HS-27A (cell line): ENCODE measurements around the gene CACNA1B.

Experiments
- DNase-seq: peaks from one replicate; pipeline ENCODE4 v3.0.0-alpha.2; 2012; ENCODE audit warnings: low read depth, missing footprints

Gene CACNA1B

GRCh38 chr9:138040446-138041430, 163.2 kb downstream of the CACNA1B start:
- DNase-seq = no peak

DNA sequence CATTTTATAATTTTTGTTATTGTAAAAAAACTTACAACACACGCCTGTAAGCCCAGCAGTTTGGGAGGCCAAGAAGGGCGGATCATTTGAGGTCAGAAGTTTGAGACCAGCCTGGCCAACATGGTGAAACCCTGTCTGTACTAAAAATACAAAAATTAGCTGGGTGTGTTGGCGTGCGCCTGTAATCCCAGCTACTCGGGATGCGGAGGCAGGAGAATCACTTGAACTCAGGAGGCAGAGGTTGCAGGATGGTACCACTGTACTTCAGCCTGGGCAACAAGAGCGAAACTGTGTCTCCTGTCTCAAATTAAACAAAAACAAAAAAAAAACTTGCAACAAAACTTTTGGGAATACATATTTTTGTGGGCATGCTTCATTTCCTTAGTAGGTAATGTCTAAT, 164.6 kb downstream of the CACNA1B start:
- DNase-seq = no peak

GRCh38 chr9:138042640-138043039, 165.1 kb downstream of the CACNA1B start:
- no peak for DNase-seq

- no peak for DNase-seq
Observed at GRCh38 chr9:138043061-138043410, 165.5 kb downstream of the CACNA1B start.

DNA sequence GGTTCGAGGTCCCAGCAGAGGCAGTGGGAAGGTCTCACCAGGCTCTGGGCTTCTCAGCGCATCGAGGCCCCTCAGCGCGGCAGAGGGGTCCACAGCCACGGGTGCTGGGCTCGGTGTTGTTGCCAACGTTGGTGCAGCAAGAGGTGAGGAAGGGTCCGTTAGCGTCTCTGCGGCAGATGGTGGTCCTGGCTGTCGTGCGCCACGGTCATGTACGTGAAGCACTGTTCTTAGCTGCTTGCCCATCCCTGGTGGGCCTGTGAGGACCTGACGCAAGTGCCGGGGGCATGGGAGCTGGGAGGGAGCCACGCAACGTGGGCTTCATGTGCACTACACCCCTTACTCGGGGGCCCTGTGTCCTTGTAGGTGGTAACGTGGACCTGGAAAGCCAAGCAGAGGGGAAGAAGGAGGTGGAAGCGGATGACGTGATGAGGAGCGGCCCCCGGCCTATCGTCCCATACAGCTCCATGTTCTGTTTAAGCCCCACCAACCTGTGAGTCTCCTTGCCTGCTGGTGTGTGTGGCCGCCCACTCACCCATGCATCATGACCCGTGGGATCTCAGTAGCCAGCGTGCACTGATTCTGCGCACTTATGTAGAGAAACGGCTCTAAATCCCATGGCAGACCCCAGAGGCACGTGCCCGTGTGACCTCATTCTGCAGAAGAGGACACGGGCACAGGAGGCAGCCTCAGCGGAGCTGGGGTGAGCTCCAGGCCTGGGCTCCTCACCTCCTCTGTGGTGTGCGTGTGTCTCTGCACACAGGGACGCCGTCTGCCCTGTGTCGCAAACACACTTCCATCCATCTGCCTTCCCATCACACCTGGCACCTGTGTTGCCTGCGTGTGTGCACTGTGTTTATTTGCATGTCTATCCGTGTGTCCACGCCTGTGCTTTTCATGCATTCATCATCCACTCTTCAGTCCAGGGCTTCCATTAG, 166.1 kb downstream of the CACNA1B start:
- DNase-seq = no peak

- no peak for DNase-seq
Observed at GRCh38 chr9:138044485-138045383, 167.2 kb downstream of the CACNA1B start.

GRCh38 chr9:138045541-138046490, 168.2 kb downstream of the CACNA1B start:
- no peak for DNase-seq

DNA sequence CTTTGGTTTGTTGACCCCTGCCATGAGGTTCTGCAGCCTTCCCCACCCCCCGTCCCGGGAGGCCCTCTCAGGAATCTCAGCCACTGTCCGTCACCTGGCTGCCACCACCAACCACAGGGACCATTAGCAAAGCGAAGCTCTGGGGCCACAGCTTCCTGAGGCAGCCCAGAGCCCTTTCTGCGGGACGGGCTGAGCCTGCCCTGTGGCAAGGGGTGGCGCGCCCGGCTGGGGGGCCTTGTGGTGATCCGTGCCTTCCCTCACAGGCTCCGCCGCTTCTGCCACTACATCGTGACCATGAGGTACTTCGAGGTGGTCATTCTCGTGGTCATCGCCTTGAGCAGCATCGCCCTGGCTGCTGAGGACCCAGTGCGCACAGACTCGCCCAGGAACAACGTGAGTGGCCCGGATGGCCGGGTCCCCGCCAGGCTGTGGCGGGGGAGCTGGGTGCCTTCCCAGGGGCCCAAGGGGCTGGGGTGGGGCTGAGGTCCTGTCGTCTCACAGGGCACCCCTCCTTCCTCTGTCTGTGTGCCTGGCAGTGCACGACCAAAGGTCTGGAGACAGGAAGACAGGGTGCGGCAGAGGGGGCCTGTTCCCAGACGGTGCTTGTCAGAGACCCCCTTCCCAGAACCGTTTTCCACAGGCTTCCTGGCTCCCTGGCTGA, 169.2 kb downstream of the CACNA1B start:
- no peak for DNase-seq

DNA sequence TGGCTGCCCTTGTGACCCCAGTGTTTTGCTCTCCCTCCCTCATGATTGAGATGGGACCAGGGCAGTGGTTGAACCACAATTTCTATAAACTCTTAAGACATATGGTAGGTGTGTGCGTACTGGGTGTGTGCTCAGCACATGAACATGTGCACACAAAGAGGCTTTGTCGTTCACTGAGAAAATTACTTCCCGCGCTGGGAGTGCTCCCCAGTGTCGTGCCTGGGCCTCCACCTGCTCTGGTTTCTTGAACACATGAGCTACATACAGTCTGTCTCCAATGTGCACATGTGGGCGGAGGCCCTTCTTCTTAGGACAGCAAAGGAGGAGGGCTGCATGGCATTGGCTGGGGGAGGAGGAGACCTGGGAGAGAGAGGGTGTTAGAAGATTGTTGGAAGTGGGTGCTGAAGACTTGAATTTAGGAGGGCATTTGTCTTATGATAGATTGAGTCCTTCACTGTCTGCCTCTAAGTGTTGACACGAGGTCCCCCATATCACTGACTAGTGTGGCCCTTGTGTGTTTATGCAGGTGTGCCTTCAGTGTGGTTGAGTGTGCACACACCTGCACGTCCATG, 170.0 kb downstream of the CACNA1B start:
- no peak for DNase-seq

GRCh38 chr9:138048184-138048583, 170.6 kb downstream of the CACNA1B start:
- no peak for DNase-seq

DNA sequence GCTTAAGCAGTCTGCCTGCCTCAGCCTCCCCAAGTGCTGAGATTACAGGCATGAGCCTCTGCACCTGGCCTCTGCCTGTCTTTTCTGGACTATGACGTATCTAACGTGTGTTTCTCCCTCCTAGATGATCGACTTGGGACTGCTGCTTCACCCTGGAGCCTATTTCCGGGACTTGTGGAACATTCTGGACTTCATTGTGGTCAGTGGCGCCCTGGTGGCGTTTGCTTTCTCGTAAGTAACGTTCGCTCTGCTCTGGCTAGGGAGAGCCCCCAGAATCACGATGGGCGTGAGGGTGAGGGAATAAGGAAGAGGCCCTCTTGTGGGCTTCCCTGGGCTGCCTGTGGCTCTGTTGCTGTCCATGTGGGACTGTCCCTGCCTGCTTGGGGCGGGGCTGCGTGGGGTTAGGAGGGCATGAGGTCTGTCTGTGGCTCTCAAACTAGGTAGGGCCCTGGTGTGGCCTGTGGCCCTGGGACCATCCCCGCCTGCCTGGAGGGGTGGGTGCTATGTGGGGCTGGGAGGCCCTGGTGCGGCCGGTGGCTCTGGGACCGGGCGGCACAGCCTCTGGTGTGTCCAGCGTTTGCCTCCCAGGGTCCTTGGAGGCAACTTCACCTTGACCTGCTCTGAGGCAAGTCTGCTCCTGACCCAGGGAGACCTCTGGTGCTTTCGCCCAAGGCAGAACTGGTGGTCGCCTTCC, 171.7 kb downstream of the CACNA1B start:
- no peak for DNase-seq

DNA sequence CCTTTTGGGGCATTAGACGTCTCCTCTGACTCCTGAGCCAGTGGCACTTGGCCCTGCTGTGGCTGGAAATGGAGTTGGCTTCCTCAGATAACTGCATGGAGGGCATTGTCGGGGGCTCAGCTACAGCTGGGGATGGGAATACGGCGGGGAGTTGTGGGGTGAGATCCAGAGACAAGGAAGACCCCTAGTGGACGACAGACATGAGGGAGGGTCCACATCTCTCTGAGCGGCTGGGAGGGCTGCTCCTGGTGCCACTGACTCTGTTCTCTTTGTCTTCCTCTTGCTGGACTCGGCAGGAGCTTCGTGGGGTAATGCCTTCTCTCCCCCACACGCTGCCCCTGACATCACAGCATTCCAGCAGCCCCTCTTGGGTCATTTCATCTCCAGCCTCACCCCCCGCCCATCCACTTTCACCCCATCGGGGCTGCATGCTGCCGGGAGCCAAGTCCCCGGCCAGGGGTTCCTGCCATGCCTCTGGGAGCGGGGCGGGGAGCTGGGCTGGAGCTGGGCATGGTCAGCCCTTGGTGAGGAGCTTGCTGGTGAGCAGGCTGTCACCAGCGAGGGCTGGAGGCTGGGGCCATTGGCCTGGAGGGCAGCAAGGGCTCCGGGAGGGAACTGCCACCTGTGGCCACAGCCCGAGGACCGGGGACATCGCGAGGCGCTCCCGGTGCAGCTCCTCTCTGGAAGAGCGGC, 172.3 kb downstream of the CACNA1B start:
- DNase-seq = no peak

DNA sequence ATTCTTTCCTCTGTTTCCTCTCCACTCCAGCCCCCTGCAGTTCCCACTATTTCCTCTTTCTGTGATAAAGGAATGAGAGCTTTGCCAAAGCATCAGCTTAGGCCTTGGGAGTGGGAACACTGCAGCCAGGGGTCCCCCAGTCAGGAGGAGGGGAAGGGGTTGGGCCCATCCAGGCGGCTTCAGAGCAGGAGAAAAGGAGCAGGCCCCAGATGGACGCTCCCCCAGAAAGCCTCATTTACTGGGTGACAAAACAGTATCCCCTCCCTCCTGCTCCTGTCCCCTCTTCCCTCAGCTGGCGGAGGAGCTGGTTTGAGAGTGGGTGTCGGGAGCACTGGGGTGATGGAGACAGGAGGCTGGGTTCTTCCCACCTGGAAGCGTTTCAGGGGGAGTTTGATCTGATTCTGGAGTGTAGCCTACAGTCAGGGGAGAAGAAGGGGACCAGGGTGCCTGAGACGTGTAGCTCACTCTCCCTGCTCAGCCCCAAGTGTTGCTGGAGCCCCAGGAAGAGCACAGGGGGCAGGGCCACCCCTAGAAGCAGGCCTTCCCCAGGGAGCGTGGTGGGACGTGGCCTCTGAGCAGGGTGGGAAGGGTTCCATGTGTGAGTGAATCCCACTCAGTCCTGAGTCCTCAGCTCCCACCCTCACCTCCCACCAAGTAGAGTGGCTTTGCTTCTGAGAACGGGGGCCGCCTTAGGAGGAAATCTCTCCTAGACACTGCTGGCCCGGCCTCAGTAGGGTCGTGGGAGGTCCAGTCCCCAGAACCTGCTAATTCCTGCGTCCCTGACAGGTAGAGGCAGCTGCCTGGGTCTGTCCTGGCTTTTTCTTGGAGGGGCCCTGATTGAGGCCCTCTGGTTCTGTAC, 173.1 kb downstream of the CACNA1B start:
- DNase-seq = no peak

DNA sequence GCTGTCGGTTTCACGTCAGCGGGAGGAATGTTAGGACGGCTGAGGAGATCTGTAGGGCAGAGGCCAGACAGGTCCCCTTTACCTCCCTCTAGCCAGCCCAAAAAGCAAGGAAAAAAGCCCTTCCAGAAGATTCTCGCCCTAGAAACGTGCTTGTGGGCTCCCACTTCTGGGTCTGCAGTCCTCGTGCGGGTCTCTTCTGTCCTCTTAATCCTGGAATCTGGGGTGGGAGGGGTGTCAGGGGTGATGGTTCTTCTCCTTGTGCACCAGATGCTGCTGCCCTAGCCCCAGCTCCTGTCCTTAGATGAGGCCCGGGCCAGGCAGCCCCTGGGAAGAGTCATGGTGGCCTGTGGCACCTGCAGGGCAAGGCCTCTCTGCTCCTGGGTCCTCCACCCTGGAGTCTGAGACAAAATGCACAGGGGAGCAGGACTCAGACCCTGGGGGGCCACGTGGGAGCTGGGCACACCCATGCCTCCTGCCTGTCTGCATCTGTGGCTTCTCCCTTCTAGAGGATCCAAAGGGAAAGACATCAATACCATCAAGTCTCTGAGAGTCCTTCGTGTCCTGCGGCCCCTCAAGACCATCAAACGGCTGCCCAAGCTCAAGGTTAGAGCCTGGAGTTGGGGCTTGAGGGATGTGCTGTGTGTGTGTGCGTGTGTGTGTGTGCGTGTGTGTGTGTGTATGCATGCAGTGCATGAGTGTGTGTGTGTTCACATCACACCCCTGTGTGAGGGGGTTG, 174.2 kb downstream of the CACNA1B start:
- DNase-seq = no peak

DNA sequence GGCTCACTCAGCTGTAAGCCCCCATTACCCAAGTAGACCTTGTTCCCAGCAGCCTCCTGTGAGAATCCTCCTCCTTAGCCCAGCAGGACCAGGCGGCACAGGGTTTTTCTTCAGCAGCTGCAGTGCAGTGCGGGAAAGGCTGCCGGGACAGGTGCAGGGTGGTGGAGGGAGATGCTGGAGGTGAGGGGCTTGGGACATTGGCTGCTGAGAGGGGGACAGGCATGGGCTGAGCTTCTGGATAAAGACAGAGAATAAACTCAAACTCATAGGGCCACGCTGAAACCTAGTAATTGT, 174.7 kb downstream of the CACNA1B start:
- no peak for DNase-seq

GRCh38 chr9:138052635-138053320, 175.2 kb downstream of the CACNA1B start:
- no peak for DNase-seq
